GM19395 (cell line): ENCODE results near the gene TRIM58.

Experiments used
- ATAC-seq: cut with Tn5 transposase; IDR thresholded peaks from one replicate; pipeline ENCODE4 v1.9.1; 2021; ENCODE audit warnings: mild to moderate bottlenecking, moderate library complexity; ENCODE audit not compliant: unreplicated experiment

Gene TRIM58

GRCh38 chr1:247883346-247883745 lies 26.4 kb downstream of the TRIM58 start:
- no peak for ATAC-seq

GRCh38 chr1:247884797-247885413 lies 27.9 kb downstream of the TRIM58 start:
- no peak for ATAC-seq

GRCh38 chr1:247895163-247895637 lies 38.2 kb downstream of the TRIM58 start, which contains the start of gene OR2W3:
Gene OR2W3, plus strand, starts transcription at chr1:247895587. Its CDS starts 0 bp downstream, at chr1:247895587.
- ATAC-seq = no peak

DNA sequence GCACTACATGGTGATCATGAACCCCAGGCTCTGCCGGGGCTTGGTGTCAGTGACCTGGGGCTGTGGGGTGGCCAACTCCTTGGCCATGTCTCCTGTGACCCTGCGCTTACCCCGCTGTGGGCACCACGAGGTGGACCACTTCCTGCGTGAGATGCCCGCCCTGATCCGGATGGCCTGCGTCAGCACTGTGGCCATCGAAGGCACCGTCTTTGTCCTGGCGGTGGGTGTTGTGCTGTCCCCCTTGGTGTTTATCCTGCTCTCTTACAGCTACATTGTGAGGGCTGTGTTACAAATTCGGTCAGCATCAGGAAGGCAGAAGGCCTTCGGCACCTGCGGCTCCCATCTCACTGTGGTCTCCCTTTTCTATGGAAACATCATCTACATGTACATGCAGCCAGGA lies 39.0 kb downstream of the TRIM58 start:
- no peak for ATAC-seq

GRCh38 chr1:247904122-247904521 lies 47.1 kb downstream of the TRIM58 start:
- no peak for ATAC-seq

DNA sequence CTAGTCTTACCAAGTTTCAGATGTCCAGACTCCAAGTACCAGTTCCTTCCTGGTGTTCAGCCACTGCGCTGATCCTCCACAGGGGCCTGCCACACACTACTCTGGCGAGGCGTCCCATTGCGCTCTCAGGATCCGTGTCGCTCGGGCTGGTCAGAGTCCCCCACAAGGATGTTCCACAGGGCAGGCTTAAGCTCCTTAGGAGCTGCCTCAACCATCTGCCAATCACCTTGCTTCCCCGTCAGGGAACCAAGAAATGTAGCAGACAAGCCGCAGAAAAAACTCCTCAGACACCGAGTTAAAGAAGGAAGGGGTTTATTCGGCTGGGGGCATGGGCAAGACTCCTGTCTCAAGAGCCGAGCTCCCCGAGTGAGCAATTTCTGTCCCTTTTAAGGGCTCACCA lies 48.2 kb downstream of the TRIM58 start:
- no peak for ATAC-seq

- no peak for ATAC-seq
Measured at GRCh38 chr1:247905910-247906503, 49.0 kb downstream of the TRIM58 start.

- ATAC-seq = peak; percentile 67
Measured at GRCh38 chr1:247906504-247907047, 49.6 kb downstream of the TRIM58 start.

DNA sequence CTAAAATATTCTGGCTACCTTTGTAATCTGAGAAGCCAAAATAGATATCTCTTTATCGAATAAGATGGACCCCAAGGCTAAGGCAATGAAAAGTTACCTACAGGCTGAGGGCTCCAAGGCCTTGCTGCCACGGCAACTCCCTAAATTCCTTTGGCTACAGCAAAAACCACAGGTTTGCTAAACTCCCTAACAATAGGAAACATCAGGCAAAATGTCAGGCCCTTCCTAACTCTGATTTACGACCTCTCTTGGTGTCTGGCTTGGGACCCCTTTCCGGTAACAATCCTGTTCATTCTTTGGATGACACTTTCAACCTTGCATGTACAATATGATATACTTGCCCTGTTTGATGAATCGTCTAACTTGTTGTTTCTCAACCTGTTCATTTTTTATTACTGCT lies 51.8 kb downstream of the TRIM58 start:
- no peak for ATAC-seq

- no peak for ATAC-seq
Measured at GRCh38 chr1:247913786-247914185, 56.8 kb downstream of the TRIM58 start.

DNA sequence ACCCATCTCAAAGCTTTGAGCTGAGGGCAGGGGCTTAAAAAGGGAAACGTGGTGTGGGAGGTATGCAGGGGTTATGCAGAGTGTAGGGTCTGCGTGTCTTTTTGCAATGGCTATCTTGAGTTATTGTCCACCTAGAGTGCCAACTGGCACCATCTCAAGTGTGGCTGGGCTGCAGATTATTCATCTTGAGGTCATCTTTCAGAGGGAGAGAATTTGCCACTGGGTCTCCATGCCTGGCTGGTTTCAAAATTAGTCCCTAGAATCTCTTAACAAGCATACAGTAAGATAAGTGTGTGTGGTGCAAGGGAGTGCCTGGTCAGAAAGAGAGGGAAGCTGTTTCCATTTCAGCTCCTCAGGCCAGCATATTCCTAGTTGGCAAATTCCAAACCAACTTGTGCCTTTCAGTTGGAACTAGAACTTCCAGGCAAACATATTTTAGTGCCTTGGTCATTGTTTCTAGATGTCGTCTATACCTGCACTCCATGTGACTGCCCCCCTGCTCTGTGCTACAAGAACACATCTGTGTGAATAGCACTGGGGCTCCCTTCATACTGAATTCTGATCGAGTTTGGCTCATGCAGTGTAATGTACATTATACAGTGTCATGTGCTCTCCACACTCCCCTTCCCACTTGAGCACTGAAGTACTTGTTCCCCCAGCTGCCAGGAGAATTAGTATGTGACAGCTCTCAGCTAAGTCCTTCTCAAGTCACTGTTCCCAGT lies 58.1 kb downstream of the TRIM58 start:
- no peak for ATAC-seq

GRCh38 chr1:247919952-247920351 lies 63.0 kb downstream of the TRIM58 start, which contains the start of gene OR2T8:
Gene OR2T8, plus strand, starts transcription at chr1:247920252. Its CDS starts 766 bp downstream, at chr1:247921018.
- no peak for ATAC-seq

DNA sequence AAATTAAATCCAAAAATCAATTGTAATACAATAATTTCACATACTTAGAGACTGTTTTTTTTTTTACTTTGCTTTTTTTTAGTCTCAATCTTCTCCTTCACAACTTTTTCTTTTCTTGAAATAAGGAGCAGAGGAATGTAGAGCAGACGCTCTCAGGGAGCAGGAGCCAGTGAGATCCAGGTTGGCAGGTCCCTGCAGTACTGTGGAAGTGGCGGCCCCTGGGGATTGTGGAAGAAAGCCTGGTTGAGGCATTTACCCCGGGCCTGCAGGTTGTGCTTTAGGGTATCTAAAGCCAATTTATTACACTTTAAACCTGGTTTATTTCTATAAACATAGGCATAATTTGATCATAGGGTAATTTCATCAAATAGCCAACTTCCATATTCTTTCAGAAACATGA lies 67.0 kb downstream of the TRIM58 start:
- no peak for ATAC-seq

DNA sequence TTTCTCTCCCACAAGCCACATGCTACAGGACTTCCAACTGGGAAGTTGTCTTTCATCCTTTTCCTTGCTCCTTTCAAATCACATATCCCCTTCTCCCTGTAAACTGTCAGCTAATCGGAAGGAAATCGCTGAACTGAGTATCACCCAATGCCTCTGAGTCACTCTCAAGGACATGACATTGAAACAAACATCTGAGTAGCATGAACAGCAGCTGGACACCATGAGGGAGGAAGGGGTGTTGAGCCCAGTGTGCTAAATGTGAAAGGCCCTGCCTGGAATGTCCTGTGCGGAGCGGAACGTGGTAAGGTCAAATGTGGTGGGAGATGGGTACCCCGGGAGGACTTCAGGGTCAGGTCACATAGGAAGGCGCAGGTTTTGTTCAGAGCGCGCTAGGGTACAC lies 67.9 kb downstream of the TRIM58 start, which contains the start of gene OR2AJ1:
OR2AJ1 (plus strand) TSS at position 22 of the 400 bp plus-strand sequence. CDS start 8,880 bp downstream, outside the sequence.
- no peak for ATAC-seq
